ENCODE measurements around the gene NREP. TPM values are rescaled to one million over a fixed set of nuclear protein-coding genes. Genes with fewer than 3 reads are reported as not detected.

The NREP gene
- total and polyA plus RNA-seq, 2 experiments from 2014 or later: 260 to 300 TPM

DNA sequence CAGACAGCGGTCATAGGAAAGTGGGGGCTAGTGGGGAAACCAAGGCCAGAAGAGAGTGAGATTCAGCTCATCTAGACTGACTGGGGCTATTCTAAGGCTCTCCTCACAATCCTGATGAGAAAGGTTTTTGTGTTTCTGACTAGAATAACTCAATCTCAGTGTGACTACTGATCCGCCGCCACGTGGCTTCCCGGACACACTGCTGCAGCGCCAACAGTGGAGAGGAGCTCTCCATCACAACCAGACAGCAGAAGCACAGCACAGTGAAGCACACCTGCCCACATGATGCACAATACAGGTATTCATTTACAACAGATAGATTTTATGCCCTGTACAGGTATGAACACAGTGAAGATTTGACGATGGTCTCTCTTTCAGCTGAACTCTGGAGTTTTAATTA is 25.4 kb downstream of the NREP start:
- H3K36me3 ChIP-seq (ENCODE audit: insufficient read depth): peaks cover 22% of the 10 kb centered on the region
- peaks cover 4% of the 10 kb centered on the region; the same call in 1 of the 2 replicates for H4K20me1 ChIP-seq (replicated peaks; ENCODE audit: insufficient read depth)
- no peaks in the 10 kb centered on the region for H3K9me2 ChIP-seq (ENCODE audit: insufficient read depth)
- no peak for DNase-seq (ENCODE audit: low spot score)
- Mint-ChIP-seq H3K4me3 (no peak overlapping the region), H3K27me3 (ENCODE audit: insufficient read depth, low read depth, poor library complexity) (peaks cover 4% of the 10 kb centered on the region), H3K36me3 (ENCODE audit: low read depth) (peaks cover 82% of the 10 kb centered on the region), H3K9me3 (no peaks in the 10 kb centered on the region), H3K27ac (no peak overlapping the region), H3K4me1 (peaks cover 17% of the 10 kb centered on the region)
- H3K4me1 ChIP-seq (ENCODE audit: insufficient read depth): peaks cover 12% of the 10 kb centered on the region
- H3K27me3 ChIP-seq (ENCODE audit: insufficient read depth): no peaks in the 10 kb centered on the region
- H3K27ac ChIP-seq (ENCODE audit: low read depth): no peak overlapping the region
- H3K79me2 ChIP-seq (replicated peaks; ENCODE audit: insufficient read depth): peaks cover 23% of the 10 kb centered on the region
- ATAC-seq: no peak
- no peak overlapping the region for H3K4me2 ChIP-seq
- TF ChIP-seq, protein P1, sequence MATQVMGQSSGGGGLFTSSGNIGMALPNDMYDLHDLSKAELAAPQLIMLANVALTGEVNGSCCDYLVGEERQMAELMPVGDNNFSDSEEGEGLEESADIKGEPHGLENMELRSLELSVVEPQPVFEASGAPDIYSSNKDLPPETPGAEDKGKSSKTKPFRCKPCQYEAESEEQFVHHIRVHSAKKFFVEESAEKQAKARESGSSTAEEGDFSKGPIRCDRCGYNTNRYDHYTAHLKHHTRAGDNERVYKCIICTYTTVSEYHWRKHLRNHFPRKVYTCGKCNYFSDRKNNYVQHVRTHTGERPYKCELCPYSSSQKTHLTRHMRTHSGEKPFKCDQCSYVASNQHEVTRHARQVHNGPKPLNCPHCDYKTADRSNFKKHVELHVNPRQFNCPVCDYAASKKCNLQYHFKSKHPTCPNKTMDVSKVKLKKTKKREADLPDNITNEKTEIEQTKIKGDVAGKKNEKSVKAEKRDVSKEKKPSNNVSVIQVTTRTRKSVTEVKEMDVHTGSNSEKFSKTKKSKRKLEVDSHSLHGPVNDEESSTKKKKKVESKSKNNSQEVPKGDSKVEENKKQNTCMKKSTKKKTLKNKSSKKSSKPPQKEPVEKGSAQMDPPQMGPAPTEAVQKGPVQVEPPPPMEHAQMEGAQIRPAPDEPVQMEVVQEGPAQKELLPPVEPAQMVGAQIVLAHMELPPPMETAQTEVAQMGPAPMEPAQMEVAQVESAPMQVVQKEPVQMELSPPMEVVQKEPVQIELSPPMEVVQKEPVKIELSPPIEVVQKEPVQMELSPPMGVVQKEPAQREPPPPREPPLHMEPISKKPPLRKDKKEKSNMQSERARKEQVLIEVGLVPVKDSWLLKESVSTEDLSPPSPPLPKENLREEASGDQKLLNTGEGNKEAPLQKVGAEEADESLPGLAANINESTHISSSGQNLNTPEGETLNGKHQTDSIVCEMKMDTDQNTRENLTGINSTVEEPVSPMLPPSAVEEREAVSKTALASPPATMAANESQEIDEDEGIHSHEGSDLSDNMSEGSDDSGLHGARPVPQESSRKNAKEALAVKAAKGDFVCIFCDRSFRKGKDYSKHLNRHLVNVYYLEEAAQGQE (IDR thresholded peaks at IDR 0.05; ENCODE audit: unreplicated experiment): no peak
- no peak for TF ChIP-seq NANOG (IDR thresholded peaks at IDR 0.05; ENCODE audit: borderline replicate concordance)
- TF ChIP-seq EZH2 (IDR thresholded peaks at IDR 0.05; ENCODE audit: low read depth, unreplicated experiment): no peak
- no peak for TF ChIP-seq CREB1 (CRISPR knock-in tag; IDR thresholded peaks at IDR 0.05; ENCODE audit: low read depth)
- no peak for TF ChIP-seq EZH2phosphoT487 (IDR thresholded peaks at IDR 0.05; ENCODE audit: unreplicated experiment)
- TF ChIP-seq JUNB (IDR thresholded peaks at IDR 0.05; ENCODE audit: unreplicated experiment): no peak
- no peak for TF ChIP-seq STAT1 (IDR thresholded peaks at IDR 0.05; ENCODE audit: unreplicated experiment)
- TF ChIP-seq, protein P2, sequence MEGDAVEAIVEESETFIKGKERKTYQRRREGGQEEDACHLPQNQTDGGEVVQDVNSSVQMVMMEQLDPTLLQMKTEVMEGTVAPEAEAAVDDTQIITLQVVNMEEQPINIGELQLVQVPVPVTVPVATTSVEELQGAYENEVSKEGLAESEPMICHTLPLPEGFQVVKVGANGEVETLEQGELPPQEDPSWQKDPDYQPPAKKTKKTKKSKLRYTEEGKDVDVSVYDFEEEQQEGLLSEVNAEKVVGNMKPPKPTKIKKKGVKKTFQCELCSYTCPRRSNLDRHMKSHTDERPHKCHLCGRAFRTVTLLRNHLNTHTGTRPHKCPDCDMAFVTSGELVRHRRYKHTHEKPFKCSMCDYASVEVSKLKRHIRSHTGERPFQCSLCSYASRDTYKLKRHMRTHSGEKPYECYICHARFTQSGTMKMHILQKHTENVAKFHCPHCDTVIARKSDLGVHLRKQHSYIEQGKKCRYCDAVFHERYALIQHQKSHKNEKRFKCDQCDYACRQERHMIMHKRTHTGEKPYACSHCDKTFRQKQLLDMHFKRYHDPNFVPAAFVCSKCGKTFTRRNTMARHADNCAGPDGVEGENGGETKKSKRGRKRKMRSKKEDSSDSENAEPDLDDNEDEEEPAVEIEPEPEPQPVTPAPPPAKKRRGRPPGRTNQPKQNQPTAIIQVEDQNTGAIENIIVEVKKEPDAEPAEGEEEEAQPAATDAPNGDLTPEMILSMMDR (conservative IDR thresholded peaks at IDR 0.05; ENCODE audit: low read depth in 2 of 2): no peak
- no peak for TF ChIP-seq POLR2AphosphoS5 (IDR thresholded peaks at IDR 0.05; ENCODE audit: low read depth)
- no peak overlapping the region for H2AFZ ChIP-seq
- no peak overlapping the region for H3K4me3 ChIP-seq
- H3F3A ChIP-seq (replicated peaks; ENCODE audit: low read depth): no peaks in the 10 kb centered on the region

DNA sequence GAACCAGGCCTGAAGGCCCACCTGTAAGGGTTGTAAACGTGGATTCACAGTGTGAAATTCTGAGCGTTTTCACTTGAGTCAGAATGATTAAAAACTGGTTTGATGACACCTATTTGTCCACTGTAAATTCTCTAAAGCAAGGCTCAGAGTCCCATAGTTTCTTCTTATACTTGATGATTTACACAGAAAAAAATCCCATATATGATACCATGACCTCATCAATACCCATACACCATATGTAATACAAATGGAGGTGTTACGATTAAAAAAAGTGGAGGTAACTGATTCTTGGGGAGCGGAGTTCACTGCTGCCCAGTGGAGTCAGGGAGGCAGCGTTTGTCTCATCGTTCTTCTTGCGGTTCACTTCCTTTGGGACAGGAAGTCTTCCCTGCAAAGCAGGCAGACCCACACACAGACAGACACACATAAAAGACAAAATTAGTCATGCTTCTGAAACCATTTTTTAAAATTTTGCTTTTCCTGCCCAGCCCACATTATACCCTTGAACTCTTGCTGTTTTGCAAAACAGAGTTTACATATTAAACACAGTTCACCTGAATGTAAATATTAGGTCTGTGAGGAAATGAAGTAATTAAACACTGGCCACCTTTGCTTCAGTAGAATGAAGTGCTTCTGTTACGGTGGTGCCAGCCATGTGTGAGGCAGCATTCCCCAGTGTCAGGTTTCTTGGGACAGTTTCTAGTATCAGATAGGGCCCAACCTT is 26.2 kb downstream of the NREP start:
- peaks cover 26% of the 10 kb centered on the region for H3K36me3 ChIP-seq (ENCODE audit: insufficient read depth)
- no peaks in the 10 kb centered on the region for H3K27me3 ChIP-seq (ENCODE audit: insufficient read depth)
- H3K27ac Mint-ChIP-seq: no peak overlapping the region
- no peak overlapping the region for H3K27ac ChIP-seq (ENCODE audit: low read depth)
- ATAC-seq (no peak), DNase-seq (ENCODE audit: low spot score) (no peak)
- no peak overlapping the region for H3K4me3 Mint-ChIP-seq
- no peak overlapping the region for H2AFZ ChIP-seq
- H3K4me2 ChIP-seq: no peak overlapping the region
- no peaks in the 10 kb centered on the region for H3K9me2 ChIP-seq (ENCODE audit: insufficient read depth)
- H3K4me1 ChIP-seq (ENCODE audit: insufficient read depth): peaks cover 4% of the 10 kb centered on the region
- H3F3A ChIP-seq (replicated peaks; ENCODE audit: low read depth): no peaks in the 10 kb centered on the region
- no peak overlapping the region for H3K4me3 ChIP-seq
- no peaks in the 10 kb centered on the region for H3K9me3 Mint-ChIP-seq
- peaks cover 88% of the 10 kb centered on the region for H3K36me3 Mint-ChIP-seq (ENCODE audit: low read depth)
- H3K79me2 ChIP-seq (replicated peaks; ENCODE audit: insufficient read depth): peaks cover 17% of the 10 kb centered on the region
- no peaks in the 10 kb centered on the region; the same call in 1 of the 2 replicates for H4K20me1 ChIP-seq (replicated peaks; ENCODE audit: insufficient read depth)
- peaks cover 2% of the 10 kb centered on the region for H3K27me3 Mint-ChIP-seq (ENCODE audit: insufficient read depth, low read depth, poor library complexity)
- peaks cover 9% of the 10 kb centered on the region for H3K4me1 Mint-ChIP-seq
- TF ChIP-seq ZNF114 (CRISPR knock-in tag; IDR thresholded peaks at IDR 0.05) (no peak), EZH2phosphoT487 (IDR thresholded peaks at IDR 0.05; ENCODE audit: unreplicated experiment) (no peak), JUNB (IDR thresholded peaks at IDR 0.05; ENCODE audit: unreplicated experiment) (no peak), EZH2 (IDR thresholded peaks at IDR 0.05; ENCODE audit: low read depth, unreplicated experiment) (no peak)
- TF ChIP-seq, protein P1 (IDR thresholded peaks at IDR 0.05; ENCODE audit: unreplicated experiment): no peak
- TF ChIP-seq, protein P3, sequence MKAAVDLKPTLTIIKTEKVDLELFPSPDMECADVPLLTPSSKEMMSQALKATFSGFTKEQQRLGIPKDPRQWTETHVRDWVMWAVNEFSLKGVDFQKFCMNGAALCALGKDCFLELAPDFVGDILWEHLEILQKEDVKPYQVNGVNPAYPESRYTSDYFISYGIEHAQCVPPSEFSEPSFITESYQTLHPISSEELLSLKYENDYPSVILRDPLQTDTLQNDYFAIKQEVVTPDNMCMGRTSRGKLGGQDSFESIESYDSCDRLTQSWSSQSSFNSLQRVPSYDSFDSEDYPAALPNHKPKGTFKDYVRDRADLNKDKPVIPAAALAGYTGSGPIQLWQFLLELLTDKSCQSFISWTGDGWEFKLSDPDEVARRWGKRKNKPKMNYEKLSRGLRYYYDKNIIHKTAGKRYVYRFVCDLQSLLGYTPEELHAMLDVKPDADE (IDR thresholded peaks at IDR 0.05): no peak

Data from GM23338 (cell line).